Measurements from ENCODE around the gene PRKCZ.

- TF ChIP-seq POLR2A (IDR thresholded peaks at IDR 0.05) = no peak
- TF ChIP-seq CTCF (IDR thresholded peaks at IDR 0.05) = peak in 2 of 4 experiments; percentile 12 to 20
- no peak for TF ChIP-seq POLR2AphosphoS5 (IDR thresholded peaks at IDR 0.05)
Observed at GRCh38 chr1:2091611-2092604, 41.7 kb downstream of the PRKCZ start.
